GM12864 (cell line): ENCODE measurements around the gene GSTA4.

ENCODE experiments used
- DNase-seq: peaks from one replicate; pipeline ENCODE4 v3.0.0-alpha.2; 2011; ENCODE audit warnings: low read depth
- H3K4me3 ChIP-seq: 2 replicates; pipeline ENCODE4 v1.5.1; 2011; ENCODE audit warnings: mild to moderate bottlenecking, low read depth, low read length, control low read depth
- CTCF ChIP-seq: IDR thresholded peaks from 2 replicates; pipeline ENCODE4 v1.5.1; 2011; ENCODE audit warnings: low read depth, mild to moderate bottlenecking, moderate library complexity, low read length, control low read depth, inconsistent platforms; ENCODE audit errors: missing control alignments

The GSTA4 gene

GRCh38 chr6:53038141-53038540 lies 43.1 kb upstream of the GSTA4 start:
- TF ChIP-seq CTCF = no peak
- H3K4me3 ChIP-seq = no peak overlapping the region
- DNase-seq = no peak

- H3K4me3 ChIP-seq = no peak overlapping the region
- TF ChIP-seq CTCF = no peak
- DNase-seq = no peak
These were observed 40.6 kb upstream of the GSTA4 start for GRCh38 chr6:53035549-53036213.

GRCh38 chr6:53033764-53034163 lies 38.7 kb upstream of the GSTA4 start:
- DNase-seq = no peak

GRCh38 chr6:53032849-53033248 lies 37.8 kb upstream of the GSTA4 start:
- TF ChIP-seq CTCF = no peak
- H3K4me3 ChIP-seq = no peak overlapping the region
- DNase-seq = no peak

More at GRCh38 chr6:53033764-53034163, 38.7 kb upstream of the GSTA4 start:
- H3K4me3 ChIP-seq = no peak overlapping the region
- TF ChIP-seq CTCF = no peak

GRCh38 chr6:53031281-53031680 lies 36.2 kb upstream of the GSTA4 start:
- TF ChIP-seq CTCF = no peak
- H3K4me3 ChIP-seq = no peak overlapping the region
- no peak for DNase-seq

- TF ChIP-seq CTCF = no peak
- DNase-seq = no peak
- no peak overlapping the region for H3K4me3 ChIP-seq
These were observed 34.7 kb upstream of the GSTA4 start for GRCh38 chr6:53029761-53030160.

GRCh38 chr6:53029257-53029656 lies 34.2 kb upstream of the GSTA4 start:
- H3K4me3 ChIP-seq = no peak overlapping the region
- DNase-seq = no peak
- TF ChIP-seq CTCF = no peak
